ENCODE results near the gene LHFPL2.
A peak's percentile ranks its signal among the peaks of the same experiment; 100 is the strongest.

The LHFPL2 gene

GRCh38 chr5:78594610-78595457 is 53.7 kb downstream of the LHFPL2 start:
- DNase-seq (ENCODE audit: low spot score): peak; percentile 26

- no peak for DNase-seq (ENCODE audit: low spot score)
Observed at GRCh38 chr5:78594021-78594420, 54.6 kb downstream of the LHFPL2 start.

- no peak for DNase-seq (ENCODE audit: low spot score)
Observed at GRCh38 chr5:78593465-78593864, 55.1 kb downstream of the LHFPL2 start.

- no peak for DNase-seq (ENCODE audit: low spot score)
Observed at GRCh38 chr5:78592735-78593386, 55.7 kb downstream of the LHFPL2 start.

- no peak for DNase-seq (ENCODE audit: low spot score)
Observed at GRCh38 chr5:78591972-78592700, 56.4 kb downstream of the LHFPL2 start.

GRCh38 chr5:78591138-78591612 is 57.4 kb downstream of the LHFPL2 start:
- DNase-seq (ENCODE audit: low spot score): peak; percentile 45

- DNase-seq (ENCODE audit: low spot score): no peak
Observed at GRCh38 chr5:78589923-78590322, 58.6 kb downstream of the LHFPL2 start.

- no peak for DNase-seq (ENCODE audit: low spot score)
Observed at GRCh38 chr5:78588507-78588906, 60.1 kb downstream of the LHFPL2 start.

GRCh38 chr5:78587775-78588291 is 60.7 kb downstream of the LHFPL2 start:
- no peak for DNase-seq (ENCODE audit: low spot score)

- DNase-seq (ENCODE audit: low spot score): no peak
Observed at GRCh38 chr5:78587081-78587774, 61.3 kb downstream of the LHFPL2 start.

- DNase-seq (ENCODE audit: low spot score): no peak
Observed at GRCh38 chr5:78586251-78586650, 62.3 kb downstream of the LHFPL2 start.

- no peak for DNase-seq (ENCODE audit: low spot score)
Observed at GRCh38 chr5:78578015-78578414, 70.6 kb downstream of the LHFPL2 start.

- DNase-seq (ENCODE audit: low spot score): no peak
Observed at GRCh38 chr5:78577071-78577807, 71.3 kb downstream of the LHFPL2 start.

GRCh38 chr5:78576376-78576775 is 72.2 kb downstream of the LHFPL2 start:
- no peak for DNase-seq (ENCODE audit: low spot score)

- no peak for DNase-seq (ENCODE audit: low spot score)
Observed at GRCh38 chr5:78574731-78575161, 73.8 kb downstream of the LHFPL2 start.

GRCh38 chr5:78574131-78574673 is 74.4 kb downstream of the LHFPL2 start:
- DNase-seq (ENCODE audit: low spot score): no peak

- no peak for DNase-seq (ENCODE audit: low spot score)
Observed at GRCh38 chr5:78573318-78573717, 75.3 kb downstream of the LHFPL2 start.

GRCh38 chr5:78570646-78571045 is 77.9 kb downstream of the LHFPL2 start:
- no peak for DNase-seq (ENCODE audit: low spot score)

GRCh38 chr5:78569441-78569840 is 79.1 kb downstream of the LHFPL2 start:
- no peak for DNase-seq (ENCODE audit: low spot score)

GRCh38 chr5:78568676-78569075 is 79.9 kb downstream of the LHFPL2 start:
- no peak for DNase-seq (ENCODE audit: low spot score)

GRCh38 chr5:78568212-78568611 is 80.4 kb downstream of the LHFPL2 start:
- DNase-seq (ENCODE audit: low spot score): no peak
